ENCODE data around the gene PLXNA4. TPM values are rescaled to one million over a fixed set of nuclear protein-coding genes. Genes with fewer than 3 reads are reported as not detected.

Gene PLXNA4
- total RNA-seq, 1 experiment from 2014 or later, result not detected

- H3K27ac ChIP-seq (ENCODE audit: low read depth, low read length), result no peak overlapping the region
- H4K20me1 ChIP-seq (ENCODE audit: insufficient read depth), result no peaks in the 10 kb centered on the region
- H3K27me3 ChIP-seq (ENCODE audit: insufficient read depth, low read length), result peaks cover 51% of the 10 kb centered on the region
- TF ChIP-seq REST (IDR thresholded peaks at IDR 0.05; ENCODE audit: low read depth) (no peak), POLR2AphosphoS5 (IDR thresholded peaks at IDR 0.05; ENCODE audit: low read depth, low read length) (no peak), ELF1 (IDR thresholded peaks at IDR 0.05; ENCODE audit: borderline replicate concordance, low read depth) (no peak), CTCF (IDR thresholded peaks at IDR 0.05 in 2 of 3, conservative IDR thresholded peaks at IDR 0.05 in 1 of 3; ENCODE audit: borderline replicate concordance in 1 of 3, insufficient read depth in 1 of 3, low read depth in 2 of 3, low read length in 2 of 3) (no peak), CEBPB (IDR thresholded peaks at IDR 0.05; ENCODE audit: low read depth) (no peak), ZNF274 (IDR thresholded peaks at IDR 0.05; ENCODE audit: low read depth, low read length) (no peak), MAX (IDR thresholded peaks at IDR 0.05) (no peak), RAD21 (IDR thresholded peaks at IDR 0.05; ENCODE audit: low read depth) (no peak), SIN3A (IDR thresholded peaks at IDR 0.05; ENCODE audit: low read depth) (no peak), CBX3 (IDR thresholded peaks at IDR 0.05; ENCODE audit: low read depth) (no peak), SRF (IDR thresholded peaks at IDR 0.05; ENCODE audit: low read depth) (no peak), TCF7L2 (IDR thresholded peaks at IDR 0.05; ENCODE audit: borderline replicate concordance, extremely low read depth, insufficient read depth, insufficient read length) (no peak), EGR1 (IDR thresholded peaks at IDR 0.05; ENCODE audit: low read depth) (no peak), EZH2phosphoT487 (IDR thresholded peaks at IDR 0.05; ENCODE audit: borderline replicate concordance) (no peak), FOSL1 (IDR thresholded peaks at IDR 0.05; ENCODE audit: low read depth) (no peak), ZFX (IDR thresholded peaks at IDR 0.05) (no peak), EZH2 (IDR thresholded peaks at IDR 0.05) (no peak)
- H3K4me2 ChIP-seq (ENCODE audit: low read length), result no peak overlapping the region
- H3K9me3 ChIP-seq (ENCODE audit: control insufficient read depth in 1 of 2, insufficient read depth in 1 of 2, low read depth in 1 of 2, low read length in 2 of 2), result no peaks in the 10 kb centered on the region
- DNase-seq (ENCODE audit: low read depth, low spot score) (no peak), ATAC-seq (no peak)
- RAD21 ChIA-PET (ENCODE audit: low non-redundant PET in 1 of 2, low total read pairs in 2 of 2, uncharacterized antibody in 2 of 2, unreplicated experiment in 2 of 2), result no interaction called here
- H2AFZ ChIP-seq (ENCODE audit: low read depth, low read length, poor library complexity, severe bottlenecking), result no peak overlapping the region
- H3K4me1 ChIP-seq (ENCODE audit: control insufficient read depth in 1 of 2, insufficient read depth in 2 of 2, low read length in 2 of 2), result no peaks in the 10 kb centered on the region
- H3K9ac ChIP-seq (ENCODE audit: low read length), result no peak overlapping the region
- BruUV-seq (replicated peaks), result no TSS peak
- POLR2A ChIA-PET, result no interaction called here
- H3K79me2 ChIP-seq (ENCODE audit: insufficient read depth, low read length), result no peaks in the 10 kb centered on the region
- CTCF ChIA-PET, result no interaction called here
- no peaks in the 10 kb centered on the region for H3K36me3 ChIP-seq (ENCODE audit: control insufficient read depth in 1 of 2, insufficient read depth in 2 of 2, low read length in 2 of 2)
- intact Hi-C loops (cut with micrococcal nuclease), result no loop called here
- H3K4me3 ChIP-seq (replicated peaks in 1 of 2; ENCODE audit: low read depth in 1 of 2, low read length in 2 of 2), result no peak overlapping the region
- H3K9me2 ChIP-seq (ENCODE audit: insufficient read depth), result no peaks in the 10 kb centered on the region
Observed at GRCh38 chr7:132415259-132415658, 161.0 kb downstream of the PLXNA4 start.
